GM12865 (cell line): Measurements from ENCODE around the gene DYNLRB1.

Experiments used
- DNase-seq: peaks from one replicate; pipeline ENCODE4 v3.0.0; 2010; ENCODE audit warnings: low read depth
- H3K4me3 ChIP-seq: 2 replicates; pipeline ENCODE4 v1.5.1; 2011; ENCODE audit warnings: mild to moderate bottlenecking, low read depth, low read length, control low read depth
- TF ChIP-seq, protein P1 (sequence below): IDR thresholded peaks from 2 replicates; pipeline ENCODE4 v1.5.1; 2011; ENCODE audit warnings: low read length, control low read depth, low read depth, inconsistent platforms; ENCODE audit not compliant: insufficient read depth; ENCODE audit errors: missing control alignments

The DYNLRB1 gene

DNA sequence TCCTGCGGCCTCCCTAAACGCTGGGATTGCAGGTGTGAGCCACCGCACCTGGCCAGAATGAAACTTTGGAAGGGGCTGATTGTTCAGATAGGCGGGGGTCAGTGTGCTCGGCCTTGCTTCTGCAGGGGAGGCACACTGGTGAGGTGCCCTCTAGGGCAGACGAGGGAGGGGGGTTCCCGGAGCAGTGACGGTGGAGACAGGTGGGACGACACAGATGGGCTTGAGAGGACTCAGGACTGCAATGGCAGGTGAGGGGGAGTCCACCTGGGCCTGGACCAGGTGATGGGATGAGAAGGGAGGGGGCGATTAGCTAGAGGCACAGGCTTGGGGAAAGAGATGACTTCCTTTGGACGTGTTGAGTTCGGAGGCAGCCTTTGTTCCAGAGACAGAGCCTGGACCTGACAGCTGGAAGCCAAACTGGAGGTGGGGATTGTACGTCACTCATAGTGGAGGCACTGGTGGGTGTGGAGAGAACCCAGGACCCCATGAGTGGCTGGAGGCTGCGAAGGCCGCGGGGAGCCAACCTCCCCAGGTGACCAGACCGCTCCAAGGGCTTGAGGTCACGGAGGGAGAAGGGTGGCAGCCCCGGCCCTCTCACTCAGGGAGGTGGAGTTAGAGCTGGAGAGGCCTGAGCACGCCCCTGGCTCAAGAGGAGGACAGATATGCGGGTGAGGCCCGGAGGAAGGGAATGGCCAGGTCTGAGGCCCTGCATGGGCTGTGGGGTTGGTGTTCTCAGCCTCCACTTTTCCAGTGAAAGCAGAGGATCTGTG, 31.8 kb downstream of the DYNLRB1 start:
- TF ChIP-seq, protein P1, sequence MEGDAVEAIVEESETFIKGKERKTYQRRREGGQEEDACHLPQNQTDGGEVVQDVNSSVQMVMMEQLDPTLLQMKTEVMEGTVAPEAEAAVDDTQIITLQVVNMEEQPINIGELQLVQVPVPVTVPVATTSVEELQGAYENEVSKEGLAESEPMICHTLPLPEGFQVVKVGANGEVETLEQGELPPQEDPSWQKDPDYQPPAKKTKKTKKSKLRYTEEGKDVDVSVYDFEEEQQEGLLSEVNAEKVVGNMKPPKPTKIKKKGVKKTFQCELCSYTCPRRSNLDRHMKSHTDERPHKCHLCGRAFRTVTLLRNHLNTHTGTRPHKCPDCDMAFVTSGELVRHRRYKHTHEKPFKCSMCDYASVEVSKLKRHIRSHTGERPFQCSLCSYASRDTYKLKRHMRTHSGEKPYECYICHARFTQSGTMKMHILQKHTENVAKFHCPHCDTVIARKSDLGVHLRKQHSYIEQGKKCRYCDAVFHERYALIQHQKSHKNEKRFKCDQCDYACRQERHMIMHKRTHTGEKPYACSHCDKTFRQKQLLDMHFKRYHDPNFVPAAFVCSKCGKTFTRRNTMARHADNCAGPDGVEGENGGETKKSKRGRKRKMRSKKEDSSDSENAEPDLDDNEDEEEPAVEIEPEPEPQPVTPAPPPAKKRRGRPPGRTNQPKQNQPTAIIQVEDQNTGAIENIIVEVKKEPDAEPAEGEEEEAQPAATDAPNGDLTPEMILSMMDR: no peak
- no peak overlapping the region for H3K4me3 ChIP-seq
- no peak for DNase-seq

DNA sequence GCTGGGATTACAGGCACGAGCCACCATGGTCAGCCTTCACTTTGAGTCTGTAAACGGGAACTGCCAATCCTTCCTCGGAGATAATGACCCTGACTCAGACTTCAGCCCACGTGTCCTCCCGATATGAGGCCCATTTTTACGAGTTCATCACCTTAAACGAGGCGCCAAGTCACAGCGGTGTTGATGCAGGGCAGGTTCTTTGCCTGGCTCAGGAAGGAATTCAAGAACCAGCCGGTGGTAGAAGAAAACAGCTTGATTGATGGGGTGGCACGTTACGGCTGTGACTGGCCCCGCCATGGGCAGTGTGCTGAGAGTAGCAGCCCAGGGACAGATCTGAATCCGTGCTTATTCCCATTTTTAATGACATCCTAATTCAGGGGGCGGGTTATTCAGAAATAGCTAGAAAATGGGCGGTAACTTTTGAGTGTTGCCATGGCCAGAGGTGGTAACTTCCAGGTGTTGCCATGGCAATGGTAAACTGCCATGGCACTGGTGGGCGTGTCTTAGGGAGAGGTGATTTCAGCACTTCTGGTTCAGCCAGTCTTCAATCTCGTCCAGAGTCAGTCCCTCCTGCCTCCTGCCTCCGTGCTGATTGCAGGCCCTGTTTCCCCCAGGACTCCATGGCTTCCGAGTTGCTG, 33.2 kb downstream of the DYNLRB1 start:
- TF ChIP-seq, protein P1: no peak
- peak; percentile 30 for DNase-seq
- no peak overlapping the region for H3K4me3 ChIP-seq

DNA sequence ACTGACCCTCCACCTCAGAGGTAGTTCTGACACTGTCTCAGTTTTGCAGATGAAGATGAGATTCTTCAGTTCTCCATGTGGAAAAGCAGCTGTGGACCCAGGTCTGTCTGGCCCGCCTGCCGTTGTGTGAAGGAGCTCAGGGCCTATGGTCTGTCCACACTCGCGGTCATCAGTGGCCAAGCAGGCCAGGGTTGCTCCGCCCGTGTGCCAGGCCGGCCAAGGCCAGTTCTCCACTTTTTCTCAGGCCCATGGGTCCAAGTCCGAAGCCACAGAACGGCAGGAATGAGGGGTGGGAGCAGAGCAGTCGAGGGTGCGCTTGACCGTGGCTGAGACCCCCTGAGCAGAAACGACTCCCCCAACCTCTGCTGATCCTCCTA, 33.7 kb downstream of the DYNLRB1 start:
- DNase-seq: no peak
- H3K4me3 ChIP-seq: no peak overlapping the region
- TF ChIP-seq, protein P1: no peak

DNA sequence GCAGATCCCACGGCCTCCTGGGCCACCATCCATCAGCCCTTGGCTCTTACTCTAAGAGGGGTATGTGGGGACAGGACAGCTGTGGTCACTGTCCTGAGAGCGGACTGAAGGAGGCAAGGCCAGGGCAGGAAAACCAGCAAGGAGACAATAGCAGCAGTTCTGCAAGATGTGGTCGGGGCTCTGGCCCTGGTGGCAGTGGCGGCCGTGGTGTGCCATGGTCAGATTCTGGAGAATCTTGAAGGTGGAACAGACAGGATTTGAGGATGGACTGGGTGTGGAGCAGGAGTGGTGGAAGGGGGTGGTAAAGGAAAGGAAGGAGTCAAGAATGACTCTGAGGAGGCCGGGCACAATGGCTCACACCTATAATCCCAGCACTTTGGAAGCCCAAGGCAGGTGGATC, 36.3 kb downstream of the DYNLRB1 start:
- TF ChIP-seq, protein P1: no peak
- no peak for DNase-seq
- H3K4me3 ChIP-seq: no peak overlapping the region

DNA sequence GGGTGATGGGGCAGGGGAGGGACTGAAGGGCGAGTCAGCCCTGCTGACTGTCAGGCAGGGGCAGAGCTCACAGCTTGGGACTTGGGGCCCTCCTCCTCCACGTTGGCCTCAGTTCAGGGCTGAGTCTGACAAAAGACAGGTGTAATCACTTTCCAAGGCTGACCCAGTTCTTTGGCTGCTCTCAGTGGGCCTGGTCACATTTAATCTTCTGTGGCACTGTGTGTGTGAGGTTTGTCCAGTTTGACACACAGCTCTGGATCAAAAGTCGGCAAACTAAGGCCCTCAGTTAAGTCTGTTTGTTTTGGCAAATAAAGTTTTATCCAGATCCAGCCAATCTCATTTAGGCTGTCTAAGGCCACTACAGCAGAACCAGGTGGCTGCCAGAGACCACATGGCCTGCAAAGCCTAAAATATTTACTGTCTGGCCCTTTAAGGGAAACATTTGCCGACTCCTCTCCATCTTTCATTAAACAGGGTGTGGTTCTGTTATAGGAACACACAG, 37.2 kb downstream of the DYNLRB1 start:
- H3K4me3 ChIP-seq: no peak overlapping the region
- DNase-seq: no peak
- TF ChIP-seq, protein P1: no peak

DNA sequence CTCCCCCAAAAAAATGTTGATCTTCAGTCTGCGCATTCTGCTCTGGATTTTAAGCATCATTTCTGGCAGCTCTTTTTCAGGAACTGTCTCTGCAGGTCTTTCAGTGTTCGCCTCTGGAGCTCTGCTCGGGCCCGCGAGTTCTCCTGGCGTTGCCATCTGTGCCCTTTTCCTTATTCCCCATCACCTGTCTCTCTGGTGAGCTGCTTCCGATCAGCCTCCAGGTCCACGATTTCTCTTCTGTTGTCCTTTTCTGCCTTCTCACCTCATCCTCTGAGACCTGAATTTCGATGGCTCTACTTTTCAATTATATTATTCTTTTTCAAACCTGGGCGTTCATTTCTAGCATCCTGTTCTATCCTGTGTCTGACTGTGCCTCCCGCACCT, 41.7 kb downstream of the DYNLRB1 start:
- DNase-seq: no peak
- TF ChIP-seq, protein P1: no peak
- H3K4me3 ChIP-seq: peak overlapping the region; percentile 83
